Ectodermal cell (in vitro differentiated cells): ENCODE results near the gene TMEM181.
A peak's percentile ranks its signal among the peaks of the same experiment; 100 is the strongest.

Experiments used
- H3K27ac ChIP-seq: 2 replicates; pipeline ENCODE4 v1.7.0; 2013; ENCODE audit warnings: mild to moderate bottlenecking, low read depth, low read length; ENCODE audit not compliant: insufficient read depth, poor library complexity, severe bottlenecking
- H3K27me3 ChIP-seq: 2 replicates; pipeline ENCODE4 v1.7.0; 2013; ENCODE audit warnings: mild to moderate bottlenecking, low read length; ENCODE audit not compliant: insufficient read depth, control insufficient read depth, poor library complexity, severe bottlenecking
- H3K36me3 ChIP-seq: one replicate; pipeline ENCODE4 v1.7.0; 2013; ENCODE audit warnings: low read length; ENCODE audit not compliant: control insufficient read depth, insufficient read depth
- H3K4me1 ChIP-seq: one replicate; pipeline ENCODE4 v1.7.0; 2013; ENCODE audit warnings: low read length; ENCODE audit not compliant: control insufficient read depth, insufficient read depth
- H3K4me3 ChIP-seq: 2 replicates; pipeline ENCODE4 v1.7.0; 2013; ENCODE audit warnings: low read depth, low read length, control low read depth; ENCODE audit not compliant: insufficient read depth
- H3K9me3 ChIP-seq: 2 replicates; pipeline ENCODE4 v1.7.0; 2013; ENCODE audit warnings: mild to moderate bottlenecking, low read length, moderate library complexity; ENCODE audit not compliant: control insufficient read depth
- WGBS, 2 experiments: methylation state at CpG; one replicate each; pipeline ENCODE4 v1.1.7; 2013; ENCODE audit warnings: missing lambda C conversion rate in 2 of 2; 5-methylcytosine and 5-hydroxymethylcytosine counted together

Gene TMEM181

DNA sequence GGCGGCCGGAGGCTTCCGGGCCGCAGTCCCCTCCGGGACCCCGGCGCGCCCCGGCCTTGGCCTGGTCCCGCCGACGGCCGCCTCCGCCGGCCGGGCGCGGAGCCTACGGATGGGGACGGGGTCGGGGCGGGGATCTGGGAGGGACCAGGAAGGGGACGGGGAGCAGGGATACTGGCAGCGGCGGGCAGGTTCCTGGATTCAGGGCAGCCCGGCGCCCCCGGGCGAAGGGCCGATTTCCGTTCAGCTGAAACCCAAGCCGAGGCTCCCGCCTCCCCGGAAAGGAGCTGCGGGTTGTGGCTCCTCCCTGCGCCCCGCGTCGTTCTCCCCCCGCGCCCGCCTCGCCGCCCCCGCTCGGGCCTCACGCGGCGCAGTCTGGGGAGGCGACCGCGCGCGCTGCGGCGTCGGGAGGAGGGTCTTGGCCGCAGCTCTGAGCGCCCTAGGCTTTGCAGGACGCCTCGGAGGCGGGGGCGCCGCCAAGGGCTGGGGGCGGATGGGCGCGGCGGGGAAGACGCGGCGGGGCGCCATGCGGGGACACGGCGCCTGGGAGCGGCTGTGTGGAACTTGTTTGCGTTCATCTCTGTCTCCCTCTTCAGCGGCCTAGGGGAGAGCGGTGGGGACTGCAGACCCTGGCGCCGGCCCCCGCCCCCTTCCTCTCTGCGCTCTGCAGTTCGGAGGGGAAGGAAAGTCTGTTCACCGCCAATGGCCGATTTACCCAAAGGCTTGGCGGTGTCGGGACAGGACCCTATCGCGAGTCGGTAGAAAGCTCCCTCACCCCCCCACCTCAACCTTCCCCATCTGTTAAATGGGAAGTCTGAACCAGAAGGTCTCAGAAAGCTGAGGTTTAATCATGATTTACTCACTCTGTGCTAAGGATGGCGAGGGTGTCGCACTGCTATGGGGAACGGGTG is 22.7 kb upstream of the TMEM181 start:
- H3K4me3 ChIP-seq: peak overlapping the region; percentile 69
- H3K36me3 ChIP-seq: no peaks in the 10 kb centered on the region
- 2 to 3% methylated on average over 94 of the region's 94 CpGs for WGBS, 2 experiments
- no peaks in the 10 kb centered on the region for H3K9me3 ChIP-seq
- H3K27me3 ChIP-seq: peaks cover 18% of the 10 kb centered on the region
- H3K4me1 ChIP-seq: no peaks in the 10 kb centered on the region
- no peak overlapping the region for H3K27ac ChIP-seq

DNA sequence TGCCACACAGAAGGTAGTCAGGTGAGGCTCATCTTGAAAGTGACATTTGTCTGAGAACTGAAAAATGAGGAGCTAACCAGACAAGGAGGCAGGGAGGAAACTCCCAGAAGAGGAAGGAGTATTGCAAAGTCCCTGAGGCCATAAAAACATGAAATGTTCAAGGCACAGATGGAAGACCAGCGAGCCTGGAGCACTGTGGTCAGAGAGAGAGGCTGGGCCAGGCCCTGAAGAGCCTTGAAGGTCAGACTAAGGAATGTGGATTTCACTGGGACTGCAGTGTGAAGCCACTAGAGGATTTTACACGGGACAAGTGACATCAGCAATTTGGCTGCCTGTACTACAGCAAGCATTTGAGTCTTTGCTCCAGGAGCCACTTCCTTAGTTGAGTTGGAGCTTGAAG is 21.1 kb upstream of the TMEM181 start:
- no peak overlapping the region for H3K4me3 ChIP-seq
- H3K9me3 ChIP-seq: no peaks in the 10 kb centered on the region
- WGBS, 2 experiments: 86 to 88% methylated on average over 2 of the region's 2 CpGs
- H3K36me3 ChIP-seq: no peaks in the 10 kb centered on the region
- H3K4me1 ChIP-seq: no peaks in the 10 kb centered on the region
- peaks cover 18% of the 10 kb centered on the region for H3K27me3 ChIP-seq
- H3K27ac ChIP-seq: no peak overlapping the region

DNA sequence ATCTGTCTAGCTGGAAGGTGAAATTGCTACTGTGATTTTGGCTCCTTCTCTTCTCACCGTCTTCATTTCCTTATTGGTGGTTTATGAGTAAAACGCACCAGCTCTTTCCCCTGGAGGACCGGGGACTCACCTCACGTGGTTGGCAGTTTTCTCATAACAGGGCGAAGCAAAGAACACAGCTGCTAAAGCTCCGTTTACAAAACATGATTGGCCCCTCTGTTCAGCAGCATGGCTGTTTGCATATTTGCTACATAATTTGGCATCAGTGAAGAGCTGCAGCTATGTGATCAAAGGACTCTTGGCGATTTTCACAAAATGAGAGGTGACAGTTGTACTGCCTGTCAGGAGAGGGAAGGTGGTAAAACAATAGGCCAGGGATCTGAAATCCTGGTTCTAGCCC is 20.5 kb upstream of the TMEM181 start:
- H3K4me1 ChIP-seq: no peaks in the 10 kb centered on the region
- H3K36me3 ChIP-seq: no peaks in the 10 kb centered on the region
- H3K27ac ChIP-seq: no peak overlapping the region
- 92% methylated on average over 7 of the region's 7 CpGs for WGBS, 2 experiments
- H3K9me3 ChIP-seq: no peaks in the 10 kb centered on the region
- no peak overlapping the region for H3K4me3 ChIP-seq
- H3K27me3 ChIP-seq: peaks cover 18% of the 10 kb centered on the region

DNA sequence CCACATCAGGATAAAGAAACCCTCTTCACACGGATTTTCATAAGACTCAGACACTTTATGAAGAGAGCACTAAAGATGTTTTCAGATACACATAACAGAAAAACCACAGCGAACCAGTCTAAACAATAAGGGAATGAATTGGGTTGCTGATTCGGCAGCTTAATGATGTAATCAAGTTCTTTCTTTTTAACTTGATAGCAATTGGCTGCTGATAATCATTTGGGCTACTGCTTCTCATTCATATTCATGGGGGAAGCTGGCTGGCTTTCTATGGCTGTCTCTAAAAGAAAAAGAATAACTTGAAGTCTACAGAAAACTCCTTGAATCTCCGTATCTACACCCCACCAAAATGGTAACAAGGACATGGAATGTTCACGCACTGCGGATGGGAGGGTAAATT is 20.0 kb upstream of the TMEM181 start:
- Histone ChIP-seq H3K9me3 (no peaks in the 10 kb centered on the region), H3K4me1 (no peaks in the 10 kb centered on the region), H3K4me3 (no peak overlapping the region), H3K36me3 (no peaks in the 10 kb centered on the region), H3K27ac (no peak overlapping the region), H3K27me3 (peaks cover 18% of the 10 kb centered on the region)
- 93 to 98% methylated on average over 5 to 6 of the region's 6 CpGs for WGBS, 2 experiments

- no peak overlapping the region for H3K4me3 ChIP-seq
- H3K27ac ChIP-seq: no peak overlapping the region
- no peaks in the 10 kb centered on the region for H3K27me3 ChIP-seq
- H3K36me3 ChIP-seq: no peaks in the 10 kb centered on the region
- H3K4me1 ChIP-seq: peaks cover 3% of the 10 kb centered on the region
- H3K9me3 ChIP-seq: no peaks in the 10 kb centered on the region
- WGBS, 2 experiments: 93 to 94% methylated on average over 12 of the region's 12 CpGs
Observed at GRCh38 chr6:158543606-158544185, 16.2 kb upstream of the TMEM181 start.

- Histone ChIP-seq H3K27me3 (no peaks in the 10 kb centered on the region), H3K4me3 (no peak overlapping the region), H3K36me3 (no peaks in the 10 kb centered on the region), H3K27ac (no peak overlapping the region), H3K9me3 (no peaks in the 10 kb centered on the region), H3K4me1 (peaks cover 3% of the 10 kb centered on the region)
- 85 to 87% methylated on average over 12 of the region's 12 CpGs for WGBS, 2 experiments
Observed at GRCh38 chr6:158544428-158544827, 15.5 kb upstream of the TMEM181 start.

- Histone ChIP-seq H3K27ac (no peak overlapping the region), H3K27me3 (no peaks in the 10 kb centered on the region), H3K4me3 (no peak overlapping the region), H3K36me3 (no peaks in the 10 kb centered on the region), H3K4me1 (peaks cover 3% of the 10 kb centered on the region), H3K9me3 (no peaks in the 10 kb centered on the region)
- WGBS, 2 experiments: 90% methylated on average over 30 of the region's 30 CpGs
Observed at GRCh38 chr6:158545043-158545966, 14.6 kb upstream of the TMEM181 start.

- Histone ChIP-seq H3K9me3 (no peaks in the 10 kb centered on the region), H3K4me1 (peaks cover 3% of the 10 kb centered on the region), H3K4me3 (no peak overlapping the region), H3K27me3 (no peaks in the 10 kb centered on the region), H3K27ac (no peak overlapping the region), H3K36me3 (no peaks in the 10 kb centered on the region)
- 89 to 90% methylated on average over 9 of the region's 9 CpGs for WGBS, 2 experiments
Observed at GRCh38 chr6:158548418-158549161, 11.3 kb upstream of the TMEM181 start.

GRCh38 chr6:158552055-158552795 is 7.7 kb upstream of the TMEM181 start:
- Histone ChIP-seq H3K27me3 (no peaks in the 10 kb centered on the region), H3K9me3 (no peaks in the 10 kb centered on the region), H3K27ac (no peak overlapping the region), H3K4me3 (no peak overlapping the region), H3K36me3 (no peaks in the 10 kb centered on the region), H3K4me1 (peaks cover 3% of the 10 kb centered on the region)
- 87 to 91% methylated on average over 5 to 6 of the region's 6 CpGs for WGBS, 2 experiments
